Middle frontal gyrus (tissue), 1 donor: Measurements from ENCODE around the gene SPRR3.

ENCODE experiments used
- DNase-seq: peaks from one replicate; pipeline ENCODE4 v3.0.0-alpha.2; 2015; ENCODE audit warnings: low spot score; ENCODE audit errors: extremely low spot score

SPRR3 gene

DNA sequence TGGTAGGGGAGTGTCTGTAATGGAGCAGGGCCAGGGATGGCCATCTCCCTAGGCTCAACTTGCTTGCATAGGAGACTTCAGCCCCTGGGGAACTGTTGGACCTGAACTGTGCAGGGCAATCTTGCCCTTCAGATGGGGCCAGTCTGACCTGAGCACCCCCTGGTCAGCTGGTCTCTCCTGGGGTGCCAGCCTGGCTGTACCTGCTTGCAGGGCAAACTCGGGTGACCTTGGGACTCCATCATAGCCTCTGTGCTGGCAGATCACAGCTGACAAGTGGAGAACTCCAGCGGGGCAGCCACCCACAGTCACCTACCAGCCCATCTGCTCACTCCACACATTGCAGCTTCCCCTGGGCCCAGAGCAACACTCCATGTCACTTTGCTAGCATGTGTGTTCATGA lies 47.7 kb downstream of the SPRR3 start:
- DNase-seq: no peak
